Transverse colon (tissue), 4 donors: ENCODE measurements around the gene CIP2A. TPM values are rescaled to one million over a fixed set of nuclear protein-coding genes. Genes with fewer than 3 reads are reported as not detected.

ENCODE experiments used
- DNase-seq: peaks from one replicate; pipeline ENCODE4 v3.0.0-alpha.2; 2019
- H3K27ac ChIP-seq, 4 donors: fragments of 200-600 bp; sonication (generic); 2 replicates each; pipeline ENCODE4 v1.5.1; 2016 to 2018; ENCODE audit warnings: inconsistent platforms in 4 of 4
- H3K27me3 ChIP-seq: fragments of 200-600 bp; sonication (generic); 2 replicates; pipeline ENCODE4 v1.5.1; 2017; ENCODE audit warnings: inconsistent platforms
- H3K36me3 ChIP-seq, 4 donors: fragments of 200-600 bp; sonication (generic); 2 replicates each; pipeline ENCODE4 v1.5.1; 2017 to 2019; ENCODE audit warnings: inconsistent platforms in 4 of 4
- H3K4me1 ChIP-seq, 4 donors: fragments of 200-600 bp; sonication (generic); 2 replicates each; pipeline ENCODE4 v1.5.1; 2017 to 2020; ENCODE audit warnings: inconsistent platforms in 4 of 4
- H3K4me3 ChIP-seq, 4 donors: fragments of 200-600 bp; sonication (generic); 1 replicate in 1 of 4; 2 replicates in 3 of 4; pipeline versions ENCODE4 v1.5.1 to v1.6.1; 2017 to 2019; ENCODE audit warnings: inconsistent platforms in 4 of 4
- H3K9me3 ChIP-seq, 2 donors: fragments of 200-600 bp; sonication (generic); 2 replicates each; pipeline ENCODE4 v1.5.1; 2017 to 2019; ENCODE audit warnings: inconsistent platforms in 2 of 2
- CTCF ChIP-seq, 5 experiments: fragments of 200-600 bp in 3 of 5; fragments of 450-650 bp in 2 of 5; sonication (generic) in 3 of 5; IDR thresholded peaks; 1 replicate in 2 of 5; 2 replicates in 3 of 5; pipeline ENCODE4 v1.5.1; 2016 to 2017; ENCODE audit warnings: antibody characterized with exemption in 5 of 5, inconsistent platforms in 3 of 5, mild to moderate bottlenecking in 2 of 5, moderate library complexity in 1 of 5
- EP300 ChIP-seq: sonication (generic); formaldehyde crosslinking; IDR thresholded peaks from one replicate; pipeline ENCODE4 v1.6.1; 2017; ENCODE audit warnings: antibody characterized with exemption, low read depth
- POLR2A ChIP-seq: fragments of 450-650 bp; IDR thresholded peaks from one replicate; pipeline ENCODE4 v1.6.1; 2016; ENCODE audit warnings: antibody characterized with exemption, mild to moderate bottlenecking, moderate library complexity
- POLR2AphosphoS5 ChIP-seq, 3 donors: sonication (generic); formaldehyde crosslinking; IDR thresholded peaks; one replicate each; pipeline ENCODE4 v1.6.1; 2016; ENCODE audit warnings: antibody characterized with exemption in 3 of 3
- WGBS, 2 donors: methylation state at CpG; one replicate each; pipeline ENCODE4 v1.1.5; 2018; ENCODE audit warnings: low coverage in 1 of 2; 5-methylcytosine and 5-hydroxymethylcytosine counted together
- in situ Hi-C, 4 donors: fragments of 200-750 bp; cut with MboI; loops; one replicate each; pipeline versions ENCODE4 v1.15.0 to v1.15.1; 2017; ENCODE audit warnings: low sequenced_read_pairs in 3 of 4, low pct_ligation_motif_present in 1 of 4, low pct_unique_long_range_greater_than_20kb in 1 of 4
- intact Hi-C: fragments of 100-400 bp; cut with DNase I; formaldehyde crosslinking; loops from one replicate; pipeline ENCODE4 v1.15.1; 2023; ENCODE audit warnings: low total_unique reads
- total RNA-seq, 4 donors: library from RNA; depleted of rRNA; stranded (reverse); fragments of >200 nt; gene quantifications; one replicate each; pipeline ENCODE4 v1.1.0, GENCODE V29; 2016

CIP2A gene
- total RNA-seq, 4 donors from 2014 or later = 0.40 to 3.2 (median 2.0) TPM

- Histone ChIP-seq H3K4me3 (peak overlapping the region; percentile 66 to 94 (median 78)), H3K36me3 (no peaks in the 10 kb centered on the region), H3K9me3 (no peaks in the 10 kb centered on the region), H3K27me3 (no peaks in the 10 kb centered on the region), H3K27ac (peak overlapping the region; percentile 88 to 96 (median 93)), H3K4me1 (peaks cover 0 to 22% (median 10%) of the 10 kb centered on the region in 4 donors)
- WGBS, 2 donors = 0 to 1% methylated on average over 8 of the region's 8 CpGs
- TF ChIP-seq EP300 (no peak), CTCF (IDR thresholded peaks at IDR 0.05) (no peak), POLR2A (no peak), POLR2AphosphoS5 (IDR thresholded peaks at IDR 0.05) (no peak)
- no peak for DNase-seq
- in situ Hi-C loops = no loop called here
- intact Hi-C loops = no loop called here
Observed at GRCh38 chr3:108588601-108589000, 637 bp downstream of the CIP2A start.

GRCh38 chr3:108578064-108578463 is 11.2 kb downstream of the CIP2A start:
- Histone ChIP-seq H3K36me3 (no peaks in the 10 kb centered on the region), H3K9me3 (no peaks in the 10 kb centered on the region), H3K4me1 (no peaks in the 10 kb centered on the region), H3K27me3 (no peaks in the 10 kb centered on the region), H3K4me3 (no peak overlapping the region), H3K27ac (no peak overlapping the region)
- in situ Hi-C loops (no loop called here), intact Hi-C loops (no loop called here)
- DNase-seq = no peak
- WGBS, 2 donors = 85 to 94% methylated on average over 2 of the region's 2 CpGs
- no peak for TF ChIP-seq POLR2AphosphoS5 (IDR thresholded peaks at IDR 0.05)
- no peak for TF ChIP-seq POLR2A
- TF ChIP-seq EP300 = no peak
- no peak for TF ChIP-seq CTCF (IDR thresholded peaks at IDR 0.05)

- TF ChIP-seq POLR2A (no peak), CTCF (IDR thresholded peaks at IDR 0.05) (no peak), EP300 (no peak), POLR2AphosphoS5 (IDR thresholded peaks at IDR 0.05) (no peak)
- H3K9me3 ChIP-seq = no peaks in the 10 kb centered on the region
- 98 to 100% methylated on average over 2 to 4 of the region's 4 CpGs for WGBS, 2 donors
- intact Hi-C loops (no loop called here), in situ Hi-C loops (no loop called here)
- no peaks in the 10 kb centered on the region for H3K27me3 ChIP-seq
- no peaks in the 10 kb centered on the region for H3K36me3 ChIP-seq
- DNase-seq = no peak
- no peak overlapping the region for H3K4me3 ChIP-seq
- H3K27ac ChIP-seq = no peak overlapping the region
- H3K4me1 ChIP-seq = no peaks in the 10 kb centered on the region
Observed at GRCh38 chr3:108569336-108569735, 19.9 kb downstream of the CIP2A start.

GRCh38 chr3:108566599-108566998 is 22.6 kb downstream of the CIP2A start:
- intact Hi-C loops = no loop called here
- H3K4me1 ChIP-seq = peaks cover 0 to 4% (median 0%) of the 10 kb centered on the region in 4 donors
- no peaks in the 10 kb centered on the region for H3K36me3 ChIP-seq
- TF ChIP-seq POLR2AphosphoS5 (IDR thresholded peaks at IDR 0.05) = no peak
- TF ChIP-seq CTCF (IDR thresholded peaks at IDR 0.05) = no peak
- TF ChIP-seq EP300 = no peak
- TF ChIP-seq POLR2A = no peak
- no peak overlapping the region for H3K27ac ChIP-seq
- H3K4me3 ChIP-seq = no peak overlapping the region
- no peaks in the 10 kb centered on the region for H3K27me3 ChIP-seq
- no peaks in the 10 kb centered on the region for H3K9me3 ChIP-seq
- in situ Hi-C loops = no loop called here
- no peak for DNase-seq
- WGBS, 2 donors = 92 to 98% methylated on average over 1 of the region's 1 CpG
